GM21737 (cell line): Measurements from ENCODE around the gene EGFL8.
"Not testable (repeated sequence)": the region's sequence is repeated elsewhere in the genome, so short reads cannot be mapped to it uniquely, and the experiment has no call there.

Experiments used
- ATAC-seq: cut with Tn5 transposase; IDR thresholded peaks from one replicate; pipeline ENCODE4 v1.9.1; 2021; ENCODE audit warnings: mild to moderate bottlenecking, moderate library complexity; ENCODE audit not compliant: unreplicated experiment

The EGFL8 gene

GRCh38 chr6:32164295-32164694 lies at the start of gene EGFL8:
TSS of gene EGFL8 (plus strand) at chr6:32164595. CDS start at chr6:32166166, 1,571 bp downstream.
- no peak for ATAC-seq

- no peak for ATAC-seq
Measured at GRCh38 chr6:32114796-32115195, 49.6 kb upstream of the EGFL8 start.

- ATAC-seq: no peak
Measured at GRCh38 chr6:32115623-32116022, 48.8 kb upstream of the EGFL8 start.

GRCh38 chr6:32116674-32117073 lies 47.7 kb upstream of the EGFL8 start:
- ATAC-seq: no peak

GRCh38 chr6:32117461-32117860 lies 46.9 kb upstream of the EGFL8 start:
- no peak for ATAC-seq

GRCh38 chr6:32118782-32119628 lies 45.4 kb upstream of the EGFL8 start:
- no peak for ATAC-seq

- no peak for ATAC-seq
Measured at GRCh38 chr6:32120573-32121059, 43.8 kb upstream of the EGFL8 start.

- no peak for ATAC-seq
Measured at GRCh38 chr6:32123681-32124080, 40.7 kb upstream of the EGFL8 start.

- no peak for ATAC-seq
Measured at GRCh38 chr6:32126880-32127279, 37.5 kb upstream of the EGFL8 start.

GRCh38 chr6:32127409-32127716 lies 37.0 kb upstream of the EGFL8 start:
- no peak for ATAC-seq

- peak; percentile 78 for ATAC-seq
Measured at GRCh38 chr6:32127717-32128592, 36.4 kb upstream of the EGFL8 start, which contains the start of gene ATF6B. TSS of gene ATF6B (minus strand) at chr6:32128246. CDS start at chr6:32128207, 39 bp downstream.

GRCh38 chr6:32128751-32129296 lies 35.6 kb upstream of the EGFL8 start:
- no peak for ATAC-seq

GRCh38 chr6:32129297-32130088 lies 34.9 kb upstream of the EGFL8 start:
- peak; percentile 4 for ATAC-seq

- ATAC-seq: no peak
Measured at GRCh38 chr6:32131439-32131948, 32.9 kb upstream of the EGFL8 start.

GRCh38 chr6:32132110-32132509 lies 32.3 kb upstream of the EGFL8 start:
- no peak for ATAC-seq

GRCh38 chr6:32133786-32134185 lies 30.6 kb upstream of the EGFL8 start:
- no peak for ATAC-seq

- ATAC-seq: no peak
Measured at GRCh38 chr6:32137454-32137853, 26.9 kb upstream of the EGFL8 start.

GRCh38 chr6:32139590-32139989 lies 24.8 kb upstream of the EGFL8 start:
- ATAC-seq: no peak

GRCh38 chr6:32140420-32141046 lies 23.9 kb upstream of the EGFL8 start:
- ATAC-seq: no peak

GRCh38 chr6:32144238-32144637 lies 20.2 kb upstream of the EGFL8 start:
- not testable (repeated sequence) for ATAC-seq
